ENCODE results near the gene INTS4. TPM values are rescaled to one million over a fixed set of nuclear protein-coding genes. Genes with fewer than 3 reads are reported as not detected.

Gene INTS4
- total and polyA plus RNA-seq, 2 of the 4 experiments (the other 2 are of a cell fraction), result 24.0 to 52.5 TPM

GRCh38 chr11:78034623-78035022, 40.2 kb upstream of the INTS4 start:
- no peak overlapping the region for H3K14ac ChIP-seq (replicated peaks; ENCODE audit: low read depth, low read length)
- no peak overlapping the region for H3K4me2 ChIP-seq (ENCODE audit: low read depth, low read length)
- ATAC-seq (ENCODE audit: low read depth) (no peak), DNase-seq (no peak)
- H3K27ac ChIP-seq (ENCODE audit: insufficient read depth, low read length), result no peak overlapping the region
- H3K23ac ChIP-seq (ENCODE audit: low read depth, low read length), result no peak overlapping the region
- H3K79me1 ChIP-seq (ENCODE audit: low read depth in 1 of 2, low read length in 2 of 2), result 0 out of 4 replicates have a peak, but pooled peaks cover 0 to 4% of the 10 kb centered on the region in 2 experiments
- ChIA-PET POLR2A (ENCODE audit: unreplicated experiment) (no interaction called here), CTCF (no interaction called here)
- 100% methylated on average over 1 of the region's 10 CpGs; no CpG with 5 or more reads in 1 of the 2 experiments for WGBS, 2 experiments (ENCODE audit: extremely low coverage in 2 of 2, insufficient read length in 1 of 2)
- no peak overlapping the region for H2AFZ ChIP-seq (replicated peaks; ENCODE audit: low read length, poor library complexity)
- H3K9ac ChIP-seq (ENCODE audit: low read depth, low read length), result no peak overlapping the region
- no peak overlapping the region for H3K56ac ChIP-seq (ENCODE audit: extremely low read depth, insufficient read depth, low read length)
- BruUV-seq (replicated peaks), result no TSS peak
- no peak overlapping the region for H2AK9ac ChIP-seq (replicated peaks; ENCODE audit: low read depth, low read length, poor library complexity)
- H3K27me3 ChIP-seq (ENCODE audit: control insufficient read depth, insufficient read depth, low read length), result no peaks in the 10 kb centered on the region
- H2BK5ac ChIP-seq (ENCODE audit: low read depth, low read length, poor library complexity, severe bottlenecking), result no peak overlapping the region
- no peak overlapping the region for H2BK15ac ChIP-seq (ENCODE audit: low read depth, low read length)
- TF ChIP-seq RCOR1 (IDR thresholded peaks at IDR 0.05; ENCODE audit: insufficient replicate concordance, low read length), result no peak
- no peak for TF ChIP-seq CEBPB (IDR thresholded peaks at IDR 0.05; ENCODE audit: low read depth, low read length)
- TF ChIP-seq MXI1 (IDR thresholded peaks at IDR 0.05; ENCODE audit: borderline replicate concordance, low read depth, low read length), result no peak
- TF ChIP-seq NFE2L2 (IDR thresholded peaks at IDR 0.05; ENCODE audit: low read depth, low read length), result no peak
- intact Hi-C loops (cut with micrococcal nuclease) (no loop called here), in situ Hi-C loops (cut with MboI; ENCODE audit: low sequenced_read_pairs) (no loop called here), dilution Hi-C loops (cut with HindIII; ENCODE audit: low sequenced_read_pairs, unreplicated experiment) (no loop called here)
- H3K4me3 ChIP-seq (ENCODE audit: insufficient read depth, low read depth, low read length), result no peak overlapping the region
- H4K8ac ChIP-seq (ENCODE audit: low read depth in 2 of 2, low read length in 2 of 2), result no peak overlapping the region
- H3K9me3 ChIP-seq (ENCODE audit: control insufficient read depth, insufficient read depth, low read length), result no peaks in the 10 kb centered on the region
- H3K36me3 ChIP-seq (ENCODE audit: control insufficient read depth, insufficient read depth, low read length), result no peaks in the 10 kb centered on the region
- no peak overlapping the region for H3K18ac ChIP-seq (ENCODE audit: low read depth, low read length)
- no peak overlapping the region for H2BK120ac ChIP-seq (ENCODE audit: low read depth, low read length)
- H2AK5ac ChIP-seq (ENCODE audit: low read depth, low read length), result no peak overlapping the region
- H4K20me1 ChIP-seq (ENCODE audit: insufficient read depth, low read length), result no peaks in the 10 kb centered on the region
- H3K9me1 ChIP-seq (ENCODE audit: insufficient read depth, low read length), result peaks cover 10% of the 10 kb centered on the region; the same call in 1 of the 2 replicates
- H2BK20ac ChIP-seq (ENCODE audit: low read depth, low read length), result no peak overlapping the region
- H3K4me1 ChIP-seq (ENCODE audit: control insufficient read depth, insufficient read depth, low read length), result peaks cover 3% of the 10 kb centered on the region; the same call in 1 of the 2 replicates
- H4K91ac ChIP-seq (ENCODE audit: insufficient read depth, low read depth, low read length), result no peak overlapping the region
- no peak overlapping the region for H4K5ac ChIP-seq (ENCODE audit: low read depth, low read length)
- H3K4ac ChIP-seq (ENCODE audit: low read depth, low read length), result no peak overlapping the region

Data from IMR-90 (cell line).